Peyer's patch (tissue), 4 donors: Measurements from ENCODE around the gene TCF7L2. TPM values are rescaled to one million over a fixed set of nuclear protein-coding genes. Genes with fewer than 3 reads are reported as not detected.

Experiments used
- DNase-seq, 3 donors: peaks; one replicate each; pipeline ENCODE4 v3.0.0-alpha.2; 2017 to 2019
- H3K27ac ChIP-seq, 4 donors: fragments of 200-600 bp; sonication (generic); one replicate each; pipeline ENCODE4 v1.5.1; 2016 to 2019
- H3K27me3 ChIP-seq, 2 donors: fragments of 200-600 bp; sonication (generic); one replicate each; pipeline ENCODE4 v1.5.1; 2019
- H3K36me3 ChIP-seq, 3 donors: fragments of 200-600 bp; sonication (generic); one replicate each; pipeline ENCODE4 v1.5.1; 2016 to 2019
- H3K4me1 ChIP-seq, 4 donors: fragments of 200-600 bp; sonication (generic); one replicate each; pipeline ENCODE4 v1.5.1; 2016 to 2019
- H3K4me3 ChIP-seq, 4 donors: fragments of 200-600 bp; sonication (generic); 1 replicate in 3 of 4; 2 replicates in 1 of 4; pipeline ENCODE4 v1.5.1; 2016 to 2019; ENCODE audit warnings: mild to moderate bottlenecking in 1 of 4
- H3K9me3 ChIP-seq, 4 donors: fragments of 200-600 bp; sonication (generic); one replicate each; pipeline ENCODE4 v1.5.1; 2016 to 2019; ENCODE audit warnings: mild to moderate bottlenecking in 1 of 4
- CTCF ChIP-seq, 6 experiments: fragments of 450-650 bp in 4 of 6; fragments of 200-600 bp in 2 of 6; sonication (generic) in 1 of 6; IDR thresholded peaks; one replicate each; pipeline ENCODE4 v1.5.1; 2017 to 2019; ENCODE audit warnings: antibody characterized with exemption in 6 of 6, mild to moderate bottlenecking in 3 of 6, moderate library complexity in 1 of 6
- POLR2A ChIP-seq, 2 donors: fragments of 450-650 bp; IDR thresholded peaks; one replicate each; pipeline ENCODE4 v1.5.1; 2017; ENCODE audit warnings: antibody characterized with exemption in 2 of 2, mild to moderate bottlenecking in 2 of 2, moderate library complexity in 2 of 2
- total RNA-seq, 4 donors: library from RNA; depleted of rRNA; stranded (reverse); fragments of >200 nt; gene quantifications; one replicate each; pipeline ENCODE4 v1.1.0, GENCODE V29; 2016

The TCF7L2 gene
- total RNA-seq, 4 donors from 2014 or later = 72.3 to 148 (median 93.0) TPM

- Histone ChIP-seq H3K4me1 (no peaks in the 10 kb centered on the region), H3K4me3 (no peak overlapping the region), H3K27ac (no peak overlapping the region), H3K27me3 (no peaks in the 10 kb centered on the region), H3K9me3 (no peaks in the 10 kb centered on the region), H3K36me3 (peaks cover 0 to 44% (median 0%) of the 10 kb centered on the region in 3 donors)
- TF ChIP-seq CTCF (IDR thresholded peaks at IDR 0.05) (no peak), POLR2A (IDR thresholded peaks at IDR 0.05) (no peak)
- DNase-seq = no peak
Observed at GRCh38 chr10:112967200-112967599, 17.2 kb downstream of the TCF7L2 start.

GRCh38 chr10:112969131-112969530, 19.1 kb downstream of the TCF7L2 start:
- no peak for DNase-seq
- H3K9me3 ChIP-seq = no peaks in the 10 kb centered on the region
- H3K36me3 ChIP-seq = peaks cover 0 to 59% (median 0%) of the 10 kb centered on the region in 3 donors
- H3K27me3 ChIP-seq = no peaks in the 10 kb centered on the region
- peak overlapping the region in 1 of 4 donors; percentile 15 for H3K27ac ChIP-seq
- no peak overlapping the region for H3K4me3 ChIP-seq
- no peaks in the 10 kb centered on the region for H3K4me1 ChIP-seq
- TF ChIP-seq POLR2A (IDR thresholded peaks at IDR 0.05) = no peak

GRCh38 chr10:112969542-112969941, 19.5 kb downstream of the TCF7L2 start:
- TF ChIP-seq CTCF (IDR thresholded peaks at IDR 0.05) (peak in 3 of 6 experiments; percentile 20 to 34 (median 30)), POLR2A (IDR thresholded peaks at IDR 0.05) (no peak)
- peak in 1 of 3 donors; percentile 72 for DNase-seq
- Histone ChIP-seq H3K9me3 (no peaks in the 10 kb centered on the region), H3K4me1 (no peaks in the 10 kb centered on the region), H3K4me3 (no peak overlapping the region), H3K27ac (peak overlapping the region in 1 of 4 donors; percentile 15), H3K27me3 (no peaks in the 10 kb centered on the region), H3K36me3 (peaks cover 0 to 60% (median 0%) of the 10 kb centered on the region in 3 donors)

GRCh38 chr10:112970021-112970420, 20.0 kb downstream of the TCF7L2 start:
- TF ChIP-seq POLR2A (IDR thresholded peaks at IDR 0.05) = no peak
- no peak for TF ChIP-seq CTCF (IDR thresholded peaks at IDR 0.05)
- Histone ChIP-seq H3K27ac (no peak overlapping the region), H3K4me1 (no peaks in the 10 kb centered on the region), H3K9me3 (no peaks in the 10 kb centered on the region), H3K4me3 (no peak overlapping the region), H3K27me3 (no peaks in the 10 kb centered on the region), H3K36me3 (peaks cover 0 to 60% (median 0%) of the 10 kb centered on the region in 3 donors)
- DNase-seq = no peak

GRCh38 chr10:112972606-112973005, 22.6 kb downstream of the TCF7L2 start:
- H3K4me1 ChIP-seq = no peaks in the 10 kb centered on the region
- DNase-seq = no peak
- no peaks in the 10 kb centered on the region for H3K27me3 ChIP-seq
- no peak overlapping the region for H3K4me3 ChIP-seq
- H3K9me3 ChIP-seq = no peaks in the 10 kb centered on the region
- TF ChIP-seq CTCF (IDR thresholded peaks at IDR 0.05) = no peak
- TF ChIP-seq POLR2A (IDR thresholded peaks at IDR 0.05) = no peak
- H3K36me3 ChIP-seq = peaks cover 0 to 68% (median 0%) of the 10 kb centered on the region in 3 donors
- no peak overlapping the region for H3K27ac ChIP-seq

GRCh38 chr10:112973046-112973445, 23.0 kb downstream of the TCF7L2 start:
- Histone ChIP-seq H3K9me3 (no peaks in the 10 kb centered on the region), H3K4me1 (no peaks in the 10 kb centered on the region), H3K27ac (no peak overlapping the region), H3K4me3 (no peak overlapping the region), H3K36me3 (peaks cover 0 to 65% (median 0%) of the 10 kb centered on the region in 3 donors), H3K27me3 (no peaks in the 10 kb centered on the region)
- no peak for TF ChIP-seq CTCF (IDR thresholded peaks at IDR 0.05)
- TF ChIP-seq POLR2A (IDR thresholded peaks at IDR 0.05) = no peak
- no peak for DNase-seq
